Glomerular endothelial cell (primary cell): ENCODE data around the gene KCNH1. TPM values are rescaled to one million over a fixed set of nuclear protein-coding genes. Genes with fewer than 3 reads are reported as not detected.

Experiments
- DNase-seq: peaks from one replicate; pipeline ENCODE4 v3.0.0-alpha.2; 2011; ENCODE audit warnings: low read depth, low spot score; ENCODE audit errors: extremely low read depth
- total RNA-seq: library from RNA; depleted of rRNA; stranded (reverse); fragments of >200 nt; gene quantifications from 2 replicates; pipeline ENCODE4 v1.2.3, GENCODE V29; 2015

Gene KCNH1
- total RNA-seq, 1 donor from 2014 or later, result 0.06 TPM

GRCh38 chr1:210771131-210771530 lies 362.8 kb downstream of the KCNH1 start:
- DNase-seq, result no peak

GRCh38 chr1:210770396-210770984 lies 363.5 kb downstream of the KCNH1 start:
- no peak for DNase-seq

- no peak for DNase-seq
Observed at GRCh38 chr1:210769473-210769872, 364.5 kb downstream of the KCNH1 start.

GRCh38 chr1:210764536-210764935 lies 369.4 kb downstream of the KCNH1 start:
- DNase-seq, result no peak

GRCh38 chr1:210758761-210759160 lies 375.2 kb downstream of the KCNH1 start:
- no peak for DNase-seq

GRCh38 chr1:210758261-210758660 lies 375.7 kb downstream of the KCNH1 start:
- DNase-seq, result no peak

GRCh38 chr1:210757677-210758076 lies 376.3 kb downstream of the KCNH1 start:
- DNase-seq, result no peak

GRCh38 chr1:210755991-210756659 lies 377.8 kb downstream of the KCNH1 start:
- no peak for DNase-seq

GRCh38 chr1:210754878-210755665 lies 378.9 kb downstream of the KCNH1 start:
- no peak for DNase-seq

GRCh38 chr1:210751911-210752310 lies 382.0 kb downstream of the KCNH1 start:
- no peak for DNase-seq

GRCh38 chr1:210750468-210750867 lies 383.5 kb downstream of the KCNH1 start:
- no peak for DNase-seq

- DNase-seq, result no peak
Observed at GRCh38 chr1:210748796-210749195, 385.2 kb downstream of the KCNH1 start.

- DNase-seq, result no peak
Observed at GRCh38 chr1:210747890-210748289, 386.1 kb downstream of the KCNH1 start.

- no peak for DNase-seq
Observed at GRCh38 chr1:210747112-210747511, 386.8 kb downstream of the KCNH1 start.

- no peak for DNase-seq
Observed at GRCh38 chr1:210746024-210746731, 387.8 kb downstream of the KCNH1 start.

- no peak for DNase-seq
Observed at GRCh38 chr1:210743038-210743437, 390.9 kb downstream of the KCNH1 start.

- DNase-seq, result no peak
Observed at GRCh38 chr1:210741564-210741963, 392.4 kb downstream of the KCNH1 start.

- DNase-seq, result no peak
Observed at GRCh38 chr1:210739627-210740026, 394.3 kb downstream of the KCNH1 start.

GRCh38 chr1:210738256-210738655 lies 395.7 kb downstream of the KCNH1 start:
- DNase-seq, result no peak

GRCh38 chr1:210736713-210737112 lies 397.2 kb downstream of the KCNH1 start:
- DNase-seq, result no peak

GRCh38 chr1:210731597-210731996 lies 402.4 kb downstream of the KCNH1 start:
- DNase-seq, result no peak
